Fibroblast of lung (primary cell): Measurements from ENCODE around the gene NFYC. TPM values are rescaled to one million over a fixed set of nuclear protein-coding genes. Genes with fewer than 3 reads are reported as not detected.

ENCODE experiments used
- DNase-seq, 2 donors: peaks; one replicate each; pipeline versions ENCODE4 v3.0.0 to v3.0.0-alpha.2; 2010; ENCODE audit warnings: low read depth in 2 of 2
- H2AFZ ChIP-seq: 2 replicates; pipeline ENCODE4 v1.5.1; 2012; ENCODE audit warnings: low read length, control low read depth, inconsistent platforms
- H3K27ac ChIP-seq: 2 replicates; pipeline ENCODE4 v1.5.1; 2011; ENCODE audit warnings: low read length, control low read depth; ENCODE audit not compliant: insufficient read depth
- H3K27me3 ChIP-seq: 2 replicates; pipeline ENCODE4 v1.5.1; 2011; ENCODE audit warnings: mild to moderate bottlenecking, low read length; ENCODE audit not compliant: control insufficient read depth, insufficient read depth
- H3K36me3 ChIP-seq: 2 replicates; pipeline ENCODE4 v1.5.1; 2011; ENCODE audit warnings: low read length; ENCODE audit not compliant: control insufficient read depth, insufficient read depth
- H3K4me1 ChIP-seq: 2 replicates; pipeline ENCODE4 v1.5.1; 2011; ENCODE audit warnings: low read length; ENCODE audit not compliant: control insufficient read depth, insufficient read depth; ENCODE audit errors: extremely low read depth
- H3K4me2 ChIP-seq: 2 replicates; pipeline ENCODE4 v1.5.1; 2011; ENCODE audit warnings: low read length, control low read depth; ENCODE audit not compliant: insufficient read depth; ENCODE audit errors: extremely low read depth
- H3K4me3 ChIP-seq, 4 experiments: fragments of 200-600 bp in 1 of 4; sonication (generic) in 1 of 4; replicated peaks in 1 of 4; 2 replicates each; pipeline ENCODE4 v1.5.1; 2011 to 2016; ENCODE audit warnings: low read length in 4 of 4, low read depth in 3 of 4, mild to moderate bottlenecking in 3 of 4, control low read depth in 2 of 4, inconsistent platforms in 1 of 4, mixed read lengths in 1 of 4; ENCODE audit not compliant: insufficient read depth in 1 of 4; ENCODE audit errors: control extremely low read depth in 1 of 4
- H3K79me2 ChIP-seq: 2 replicates; pipeline ENCODE4 v1.5.1; 2012; ENCODE audit warnings: mild to moderate bottlenecking, low read length, inconsistent platforms; ENCODE audit not compliant: control insufficient read depth, insufficient read depth
- H3K9ac ChIP-seq: 2 replicates; pipeline ENCODE4 v1.5.1; 2011; ENCODE audit warnings: mild to moderate bottlenecking, low read length, control low read depth; ENCODE audit not compliant: insufficient read depth
- H3K9me3 ChIP-seq: 2 replicates; pipeline ENCODE4 v1.5.1; 2012; ENCODE audit warnings: low read depth, low read length; ENCODE audit not compliant: control insufficient read depth, insufficient read depth
- H4K20me1 ChIP-seq: 2 replicates; pipeline ENCODE4 v1.5.1; 2011; ENCODE audit warnings: low read length; ENCODE audit not compliant: control insufficient read depth, insufficient read depth; ENCODE audit errors: extremely low read depth
- EZH2 ChIP-seq: IDR thresholded peaks from 2 replicates; pipeline ENCODE4 v1.5.1; 2012; ENCODE audit warnings: low read length, control low read depth, mild to moderate bottlenecking; ENCODE audit errors: missing control alignments
- polyA plus RNA-seq, 2 donors: library from polyadenylated mRNA; depleted of rRNA in 1 of 2; stranded (reverse) in 1 of 2; unstranded in 1 of 2; fragments of >200 nt; gene quantifications; 2 replicates each; pipeline ENCODE4 v1.2.1, GENCODE V29; 2011 to 2012; ENCODE audit warnings: missing spikeins in 1 of 2
- total RNA-seq: library from RNA; depleted of rRNA; stranded (reverse); fragments of >200 nt; gene quantifications from 2 replicates; pipeline ENCODE4 v1.2.1, GENCODE V29; 2014
- TF ChIP-seq, protein P1 (sequence below), 2 donors: IDR thresholded peaks in 1 of 2; conservative IDR thresholded peaks in 1 of 2; 1 replicate in 1 of 2; 2 replicates in 1 of 2; pipeline ENCODE4 v1.5.1; 2011 to 2012; ENCODE audit warnings: low read length in 2 of 2, control low read depth in 1 of 2, inconsistent platforms in 1 of 2, low read depth in 1 of 2, mild to moderate bottlenecking in 1 of 2

Gene NFYC
- total and polyA plus RNA-seq, 2 donors (not counting 1 experiment from before 2014, with no cell fraction given), result 23.8 to 31.0 TPM

- Histone ChIP-seq H3K4me3 (no peak overlapping the region), H3K9ac (no peak overlapping the region), H3K9me3 (no peaks in the 10 kb centered on the region), H3K27ac (no peak overlapping the region), H2AFZ (no peak overlapping the region), H3K36me3 (no peaks in the 10 kb centered on the region), H3K4me1 (peaks cover 2% of the 10 kb centered on the region), H3K27me3 (no peaks in the 10 kb centered on the region), H3K79me2 (peaks cover 69% of the 10 kb centered on the region), H4K20me1 (no peaks in the 10 kb centered on the region), H3K4me2 (no peak overlapping the region)
- DNase-seq, result no peak
- TF ChIP-seq, protein P1, sequence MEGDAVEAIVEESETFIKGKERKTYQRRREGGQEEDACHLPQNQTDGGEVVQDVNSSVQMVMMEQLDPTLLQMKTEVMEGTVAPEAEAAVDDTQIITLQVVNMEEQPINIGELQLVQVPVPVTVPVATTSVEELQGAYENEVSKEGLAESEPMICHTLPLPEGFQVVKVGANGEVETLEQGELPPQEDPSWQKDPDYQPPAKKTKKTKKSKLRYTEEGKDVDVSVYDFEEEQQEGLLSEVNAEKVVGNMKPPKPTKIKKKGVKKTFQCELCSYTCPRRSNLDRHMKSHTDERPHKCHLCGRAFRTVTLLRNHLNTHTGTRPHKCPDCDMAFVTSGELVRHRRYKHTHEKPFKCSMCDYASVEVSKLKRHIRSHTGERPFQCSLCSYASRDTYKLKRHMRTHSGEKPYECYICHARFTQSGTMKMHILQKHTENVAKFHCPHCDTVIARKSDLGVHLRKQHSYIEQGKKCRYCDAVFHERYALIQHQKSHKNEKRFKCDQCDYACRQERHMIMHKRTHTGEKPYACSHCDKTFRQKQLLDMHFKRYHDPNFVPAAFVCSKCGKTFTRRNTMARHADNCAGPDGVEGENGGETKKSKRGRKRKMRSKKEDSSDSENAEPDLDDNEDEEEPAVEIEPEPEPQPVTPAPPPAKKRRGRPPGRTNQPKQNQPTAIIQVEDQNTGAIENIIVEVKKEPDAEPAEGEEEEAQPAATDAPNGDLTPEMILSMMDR (conservative IDR thresholded peaks at IDR 0.05 in 1 of 2, IDR thresholded peaks at IDR 0.05 in 1 of 2; ENCODE audit: low read depth in 1 of 2, low read length in 2 of 2), result no peak
- no peak for TF ChIP-seq EZH2
Observed at GRCh38 chr1:40696294-40696693, 4.8 kb downstream of the NFYC start.

DNA sequence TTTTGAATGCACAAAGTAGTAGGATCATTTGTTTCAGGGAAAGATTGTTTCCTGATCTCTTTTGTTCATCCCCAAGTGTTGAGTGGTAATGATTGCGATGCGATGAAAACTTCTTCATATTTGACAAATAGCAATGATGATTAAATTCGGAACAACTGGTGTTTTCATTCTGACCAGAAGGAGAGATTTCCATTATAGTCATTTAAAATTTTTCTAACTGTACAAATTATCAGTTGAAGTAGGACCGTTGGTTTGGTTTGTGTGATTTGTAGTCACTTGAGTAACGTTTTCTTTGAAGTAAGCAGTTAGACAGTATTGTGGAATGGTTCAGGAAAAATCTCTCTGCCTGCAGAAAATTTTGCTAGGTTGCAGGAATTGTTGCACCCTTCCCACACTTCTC, 5.9 kb downstream of the NFYC start:
- H3K4me2 ChIP-seq, result no peak overlapping the region
- no peaks in the 10 kb centered on the region for H3K9me3 ChIP-seq
- no peaks in the 10 kb centered on the region for H4K20me1 ChIP-seq
- H3K79me2 ChIP-seq, result peaks cover 69% of the 10 kb centered on the region
- H3K4me1 ChIP-seq, result peaks cover under 1% of the 10 kb centered on the region
- H3K4me3 ChIP-seq, result no peak overlapping the region
- H3K27me3 ChIP-seq, result no peaks in the 10 kb centered on the region
- no peaks in the 10 kb centered on the region for H3K36me3 ChIP-seq
- H3K27ac ChIP-seq, result no peak overlapping the region
- TF ChIP-seq, protein P1 (conservative IDR thresholded peaks at IDR 0.05 in 1 of 2, IDR thresholded peaks at IDR 0.05 in 1 of 2; ENCODE audit: low read depth in 1 of 2, low read length in 2 of 2), result no peak
- no peak for TF ChIP-seq EZH2
- DNase-seq, result no peak
- no peak overlapping the region for H2AFZ ChIP-seq
- no peak overlapping the region for H3K9ac ChIP-seq

DNA sequence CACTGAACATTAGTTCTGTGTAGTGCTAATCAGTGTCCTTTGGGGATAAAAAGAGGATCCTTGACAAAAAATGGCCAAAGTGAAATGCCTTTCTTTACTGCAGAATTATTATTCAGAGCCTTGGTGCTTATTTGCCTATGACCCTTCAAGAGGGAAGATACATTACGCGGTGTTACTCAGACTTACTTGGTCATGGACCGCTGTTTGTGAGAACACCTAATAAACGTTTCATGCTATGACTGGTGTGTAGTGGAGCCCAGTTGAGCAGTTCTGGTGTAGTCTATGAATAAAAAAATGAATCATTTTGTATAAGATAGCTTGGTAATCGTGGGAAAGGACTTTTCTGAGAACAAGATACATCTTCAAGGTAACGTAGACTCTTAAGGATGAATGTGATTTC, 8.3 kb downstream of the NFYC start:
- H3K36me3 ChIP-seq, result no peaks in the 10 kb centered on the region
- H2AFZ ChIP-seq, result no peak overlapping the region
- no peaks in the 10 kb centered on the region for H3K27me3 ChIP-seq
- no peaks in the 10 kb centered on the region for H3K9me3 ChIP-seq
- no peak for TF ChIP-seq EZH2
- TF ChIP-seq, protein P1 (conservative IDR thresholded peaks at IDR 0.05 in 1 of 2, IDR thresholded peaks at IDR 0.05 in 1 of 2; ENCODE audit: low read depth in 1 of 2, low read length in 2 of 2), result no peak
- no peaks in the 10 kb centered on the region for H4K20me1 ChIP-seq
- DNase-seq, result peak in 1 of 2 donors; percentile 6
- H3K9ac ChIP-seq, result no peak overlapping the region
- no peak overlapping the region for H3K4me3 ChIP-seq
- peaks cover 54% of the 10 kb centered on the region for H3K79me2 ChIP-seq
- H3K4me2 ChIP-seq, result no peak overlapping the region
- peaks cover 2% of the 10 kb centered on the region for H3K4me1 ChIP-seq
- H3K27ac ChIP-seq, result no peak overlapping the region
